ENCODE results near the gene RUSC1.

Gene RUSC1

Small RNAs within 50 kb of the gene (small RNA-seq; reads per million reads assigned to genes)
- gene RNU6-106P: 0 to 0.16 reads per million in 2 experiments

All from SK-N-DZ (cell line).